ENCODE results near the gene CFHR5.
"Not testable (repeated sequence)": the region's sequence is repeated elsewhere in the genome, so short reads cannot be mapped to it uniquely, and the experiment has no call there.

The CFHR5 gene

GRCh38 chr1:197017558-197018146 lies 40.3 kb downstream of the CFHR5 start:
- no peak for DNase-seq (ENCODE audit: low read depth, low spot score)

- DNase-seq (ENCODE audit: low read depth, low spot score): no peak
These were observed 44.4 kb downstream of the CFHR5 start for GRCh38 chr1:197021716-197022115.

GRCh38 chr1:197024460-197024859 lies 47.1 kb downstream of the CFHR5 start:
- DNase-seq (ENCODE audit: low read depth, low spot score): no peak

- DNase-seq (ENCODE audit: low read depth, low spot score): no peak
These were observed 50.0 kb downstream of the CFHR5 start for GRCh38 chr1:197027359-197027758.

GRCh38 chr1:197029749-197030148 lies 52.4 kb downstream of the CFHR5 start:
- no peak for DNase-seq (ENCODE audit: low read depth, low spot score)

- DNase-seq (ENCODE audit: low read depth, low spot score): not testable (repeated sequence)
These were observed 57.4 kb downstream of the CFHR5 start for GRCh38 chr1:197034631-197035339.

- DNase-seq (ENCODE audit: low read depth, low spot score): no peak
These were observed 59.5 kb downstream of the CFHR5 start for GRCh38 chr1:197036861-197037260.

- no peak for DNase-seq (ENCODE audit: low read depth, low spot score)
These were observed 64.4 kb downstream of the CFHR5 start for GRCh38 chr1:197041486-197042353.

GRCh38 chr1:197042676-197043341 lies 65.5 kb downstream of the CFHR5 start:
- no peak for DNase-seq (ENCODE audit: low read depth, low spot score)

GRCh38 chr1:197049100-197049499 lies 71.7 kb downstream of the CFHR5 start:
- DNase-seq (ENCODE audit: low read depth, low spot score): no peak

All from iPS DF 19.7 (cell line).